K562 (cell line): ENCODE results near the gene ACTR3C. TPM values are rescaled to one million over a fixed set of nuclear protein-coding genes. Genes with fewer than 3 reads are reported as not detected.

Experiments
- ATAC-seq: fragments of 200-7000 bp; cut with Tn5 transposase; 3 replicates; pipeline ENCODE4 v1.9.1; 2020; ENCODE audit warnings: moderate library complexity
- BruUV-seq: library from RNA; stranded (reverse); fragments of 400-500 nt; replicated peaks from 2 replicates; lab custom pipeline; 2021; lab: Mats Ljungman, UMichigan
- CTCF ChIA-PET: fragments of 300-600 bp; formaldehyde crosslinking; extraction: SDS; loops from one replicate; lab custom pipeline; 2021; ENCODE audit warnings: low intra/inter-chr PET ratio; lab: Yijun Ruan, JAX
- POLR2A ChIA-PET: fragments of 300-600, 350-650 bp; sonication (Branson Sonifier 250); formaldehyde crosslinking; extraction: SDS; loops from one replicate; lab custom pipeline; 2021; ENCODE audit warnings: antibody characterized with exemption, inconsistent platforms; lab: Yijun Ruan, JAX
- DNase-seq, 4 experiments: peaks; one replicate each; pipeline versions ENCODE4 v3.0.0 to v3.0.0-alpha.2; 2011 to 2018; ENCODE audit warnings: low spot score in 3 of 4, mixed read lengths in 3 of 4; ENCODE audit errors: extremely low read depth in 1 of 4
- FAIRE-seq: peaks from 2 replicates; lab custom pipeline; 2011; peaks lifted over from hg19 to GRCh38; lab: Jason Lieb, UNC
- H2AFZ ChIP-seq: 2 replicates; pipeline ENCODE4 v1.6.0; 2011; ENCODE audit warnings: low read depth, low read length, control low read depth, inconsistent platforms
- H3K27ac ChIP-seq: fragments of 200-600 bp; 3 replicates; pipeline ENCODE4 v1.8.0; 2011; ENCODE audit warnings: low read depth, mild to moderate bottlenecking, control low read depth, inconsistent platforms, low read length, moderate library complexity, mixed read lengths; ENCODE audit errors: extremely low read depth
- H3K27me3 ChIP-seq, 2 experiments: fragments of 300-600 bp in 1 of 2; 2 replicates in 1 of 2; 3 replicates in 1 of 2; pipeline versions ENCODE4 v1.6.0 to v1.8.0; 2011; ENCODE audit warnings: inconsistent platforms in 2 of 2, low read length in 2 of 2, mild to moderate bottlenecking in 1 of 2, mixed read lengths in 1 of 2, moderate library complexity in 1 of 2; ENCODE audit not compliant: control insufficient read depth in 2 of 2, insufficient read depth in 2 of 2
- H3K36me3 ChIP-seq: fragments of 300-600 bp; 3 replicates; pipeline ENCODE4 v1.8.0; 2011; ENCODE audit warnings: mild to moderate bottlenecking, low read length, inconsistent platforms; ENCODE audit not compliant: control insufficient read depth, insufficient read depth
- H3K4me1 ChIP-seq, 2 experiments: fragments of 200-600 bp in 1 of 2; replicated peaks in 1 of 2; 2 replicates in 1 of 2; 3 replicates in 1 of 2; pipeline versions ENCODE4 v1.5.1 to v1.8.0; 2011; ENCODE audit warnings: inconsistent platforms in 2 of 2, low read length in 2 of 2, mild to moderate bottlenecking in 1 of 2, mixed read lengths in 1 of 2, moderate library complexity in 1 of 2; ENCODE audit not compliant: control insufficient read depth in 2 of 2, insufficient read depth in 2 of 2
- H3K4me2 ChIP-seq: 2 replicates; pipeline ENCODE4 v1.6.1; 2011; ENCODE audit warnings: low read length, control low read depth, inconsistent platforms, mixed read lengths; ENCODE audit not compliant: insufficient read depth
- H3K4me3 ChIP-seq: fragments of 200-600 bp; sonication (generic), shearing (Covaris generic); 2 replicates; pipeline ENCODE4 v1.5.1; 2016; ENCODE audit warnings: control low read depth, inconsistent platforms
- H3K79me2 ChIP-seq: fragments of 200-600 bp; 3 replicates; pipeline ENCODE4 v1.8.0; 2011; ENCODE audit warnings: low read length, inconsistent platforms; ENCODE audit not compliant: control insufficient read depth, insufficient read depth
- H3K9ac ChIP-seq, 2 experiments: 2 replicates each; pipeline versions ENCODE4 v1.6.0 to v1.6.1; 2011; ENCODE audit warnings: low read depth in 2 of 2, low read length in 2 of 2, control low read depth in 1 of 2, inconsistent platforms in 1 of 2, mild to moderate bottlenecking in 1 of 2, mixed read lengths in 1 of 2; ENCODE audit not compliant: insufficient read depth in 1 of 2
- H3K9me1 ChIP-seq: one replicate; pipeline ENCODE4 v1.6.0; 2011; ENCODE audit warnings: inconsistent platforms, mild to moderate bottlenecking, low read length, moderate library complexity; ENCODE audit not compliant: control insufficient read depth, insufficient read depth
- H3K9me3 ChIP-seq: replicated peaks from 2 replicates; pipeline ENCODE4 v1.5.1; 2011; ENCODE audit warnings: low read depth, low read length, inconsistent platforms; ENCODE audit not compliant: control insufficient read depth, insufficient read depth
- H4K20me1 ChIP-seq: replicated peaks from 2 replicates; pipeline ENCODE4 v1.6.1; 2011; ENCODE audit warnings: low read length, inconsistent platforms, mixed read lengths; ENCODE audit not compliant: control insufficient read depth, insufficient read depth
- COPS2 ChIP-seq: fragments of 450-650 bp; conservative IDR thresholded peaks from 2 replicates; pipeline ENCODE4 v1.6.1; 2016; ENCODE audit warnings: mild to moderate bottlenecking, moderate library complexity
- CREBBP ChIP-seq: IDR thresholded peaks from one replicate; pipeline ENCODE4 v1.6.1; 2012; ENCODE audit warnings: low read depth, mild to moderate bottlenecking, control low read depth, inconsistent platforms, low read length
- DIDO1 ChIP-seq: fragments of 450-650 bp; IDR thresholded peaks from 2 replicates; pipeline ENCODE4 v1.6.1; 2016; ENCODE audit warnings: low read depth, missing biosample characterization, missing genetic modification characterization
- EWSR1 ChIP-seq: fragments of 450-650 bp; IDR thresholded peaks from 2 replicates; pipeline ENCODE4 v1.6.1; 2018; ENCODE audit warnings: borderline replicate concordance, mild to moderate bottlenecking, low read depth, moderate library complexity; ENCODE audit not compliant: partially characterized antibody
- GATAD2A ChIP-seq: fragments of 450-650 bp; IDR thresholded peaks from 2 replicates; pipeline ENCODE4 v1.6.1; 2017
- HDAC8 ChIP-seq: fragments of 450-650 bp; IDR thresholded peaks from 2 replicates; pipeline ENCODE4 v1.6.1; 2016; ENCODE audit warnings: mild to moderate bottlenecking, missing genetic modification characterization, moderate library complexity, missing compliant biosample characterization
- MAX ChIP-seq: sonication (generic); formaldehyde crosslinking; IDR thresholded peaks from 2 replicates; pipeline ENCODE4 v1.9.0; 2022; ENCODE audit warnings: mild to moderate bottlenecking, missing genetic modification reagents
- SAFB ChIP-seq: fragments of 200-400 bp; formaldehyde crosslinking; IDR thresholded peaks from 2 replicates; pipeline ENCODE4 v1.6.1; 2017; ENCODE audit warnings: low read depth, low read length, borderline replicate concordance
- SREBF1 ChIP-seq: fragments of 150-350 bp; IDR thresholded peaks from 2 replicates; pipeline ENCODE4 v1.6.1; 2014; ENCODE audit warnings: antibody characterized with exemption, low read depth, low read length, borderline replicate concordance
- YY1 ChIP-seq, 3 experiments: IDR thresholded peaks; 2 replicates each; pipeline ENCODE4 v1.6.1; 2011; ENCODE audit warnings: low read length in 2 of 3, mild to moderate bottlenecking in 2 of 3, moderate library complexity in 2 of 3, borderline replicate concordance in 1 of 3, control low read depth in 1 of 3, low read depth in 1 of 3; ENCODE audit not compliant: insufficient read depth in 3 of 3, insufficient replicate concordance in 2 of 3, control insufficient read depth in 1 of 3, insufficient read length in 1 of 3; ENCODE audit errors: extremely low read depth in 1 of 3
- ZBTB34 ChIP-seq: fragments of 250-450 bp; sonication (Bioruptor Pico); IDR thresholded peaks from 2 replicates; pipeline ENCODE4 v1.8.0; 2021; ENCODE audit warnings: mild to moderate bottlenecking, moderate library complexity
- ZFP30 ChIP-seq: fragments of 250-450 bp; sonication (Bioruptor Pico); IDR thresholded peaks from 2 replicates; pipeline ENCODE4 v1.8.0; 2022; ENCODE audit warnings: moderate library complexity, mild to moderate bottlenecking, inconsistent platforms, borderline replicate concordance
- ZFX ChIP-seq: sonication (generic); formaldehyde crosslinking; IDR thresholded peaks from 2 replicates; pipeline ENCODE4 v1.8.0; 2022; ENCODE audit warnings: mild to moderate bottlenecking, missing genetic modification reagents, moderate library complexity
- ZKSCAN1 ChIP-seq: fragments of 150-350 bp; IDR thresholded peaks from 2 replicates; pipeline ENCODE4 v1.6.1; 2016; ENCODE audit warnings: low read depth, low read length
- ZNF134 ChIP-seq: fragments of 250-450 bp; sonication (Bioruptor Pico); conservative IDR thresholded peaks from 2 replicates; pipeline ENCODE4 v1.4.0; 2020
- WGBS: fragments of 100-300 bp; shearing (Covaris generic); methylation state at CpG from one replicate; pipeline ENCODE4 v1.1.6; 2016; ENCODE audit warnings: low coverage, mixed read lengths; ENCODE audit not compliant: insufficient coverage; ENCODE audit errors: missing lambda C conversion rate; 5-methylcytosine and 5-hydroxymethylcytosine counted together
- in situ Hi-C: fragments of 300-500 bp; cut with MboI; formaldehyde crosslinking; loops from 4 replicates; pipeline ENCODE4 v1.15.0; 2018; ENCODE audit warnings: inconsistent platforms, mixed read lengths
- intact Hi-C: fragments of 100-400 bp; cut with micrococcal nuclease; formaldehyde crosslinking; loops from 2 replicates; pipeline ENCODE4 v1.14.2; 2022
- polyA plus RNA-seq, 8 experiments: library from polyadenylated mRNA; depleted of rRNA in 4 of 8; stranded (reverse) in 5 of 8; unstranded in 3 of 8; fragments of >200 nt; fragmentation: Nextera tagmentation in 2 of 8; fragmentation: Illumina TruSeq in 1 of 8; extraction: Ambion mirVana in 2 of 8; extraction: Trizol in 1 of 8; gene quantifications; 2 replicates each; pipeline versions ENCODE4 v1.2.1 to v1.2.3, GENCODE V29; 2011 to 2014; ENCODE audit warnings: inconsistent platforms in 1 of 8, missing spikeins in 1 of 8
- total RNA-seq, 7 experiments: library from RNA; depleted of rRNA in 6 of 7; stranded (reverse); fragments of >200 nt in 6 of 7; fragmentation: Illumina TruSeq in 2 of 7; extraction: Trizol in 2 of 7; gene quantifications; 2 replicates each; pipeline versions ENCODE4 v1.2.1 to v1.2.3, GENCODE V29; 2011 to 2021; ENCODE audit warnings: low replicate concordance in 1 of 7

ACTR3C gene
- total and polyA plus RNA-seq, 9 of the 15 experiments (the other 6 are each of a cell fraction or from before 2014, with no cell fraction given) = 9.0 to 35.4 (median 13.3) TPM

GRCh38 chr7:150363872-150364271 is 40.5 kb upstream of the ACTR3C start:
- ChIA-PET CTCF (no interaction called here), POLR2A (interaction anchor here (1.2 kb wide), 1 partner anchor 16 kb away, joined by 4 read pairs; no protein-coding TSS in a partner anchor)
- H3K4me1 ChIP-seq = peaks cover 29 to 33% of the 10 kb centered on the region in 2 experiments
- intact Hi-C loops = no loop called here
- FAIRE-seq (no peak), DNase-seq (no peak), ATAC-seq (no peak)
- no peaks in the 10 kb centered on the region for H3K36me3 ChIP-seq
- H3K9me1 ChIP-seq = peaks cover 5% of the 10 kb centered on the region
- H4K20me1 ChIP-seq = no peaks in the 10 kb centered on the region
- no TSS peak for BruUV-seq
- no peak overlapping the region for H3K4me2 ChIP-seq
- in situ Hi-C loops = no loop called here
- peak overlapping the region; percentile 20; the same call in 1 of the 2 replicates for H2AFZ ChIP-seq
- no peak overlapping the region for H3K27ac ChIP-seq
- H3K27me3 ChIP-seq = no peaks in the 10 kb centered on the region; a peak in 1 of 5 replicates
- H3K9ac ChIP-seq = 0 out of 4 replicates have a peak overlapping the region, but pooled peaks of 1 of the 2 experiments have one; percentile 9
- H3K4me3 ChIP-seq = no peak overlapping the region
- WGBS = 56% methylated on average over 5 of the region's 5 CpGs
- H3K9me3 ChIP-seq = no peaks in the 10 kb centered on the region
- peaks cover 11% of the 10 kb centered on the region for H3K79me2 ChIP-seq
- TF ChIP-seq ZFX (peak; percentile 46; the same call in 1 of the 2 replicates), HDAC8 (tag) (no peak), DIDO1 (tag) (no peak), MAX (CRISPR knock-in tag) (peak; percentile 39; the same call in 1 of the 2 replicates), CREBBP (no peak), ZFP30 (CRISPR knock-in tag) (no peak), GATAD2A (no peak), EWSR1 (no peak), COPS2 (no peak), SREBF1 (no peak), YY1 (IDR thresholded peaks at IDR 0.05; ENCODE audit: borderline replicate concordance in 1 of 3, control insufficient read depth in 1 of 3, extremely low read depth in 1 of 3, insufficient read depth in 3 of 3, insufficient read length in 1 of 3, insufficient replicate concordance in 2 of 3, low read depth in 1 of 3, low read length in 2 of 3) (peak in 1 of 3 experiments; percentile 22), ZBTB34 (no peak), ZKSCAN1 (no peak), ZNF134 (CRISPR knock-in tag) (peak; percentile 99), SAFB (no peak)
